Left ventricle myocardium inferior (tissue), 1 donor: ENCODE measurements around the gene TANGO2. TPM values are rescaled to one million over a fixed set of nuclear protein-coding genes. Genes with fewer than 3 reads are reported as not detected.

Experiments used
- DNase-seq: peaks from one replicate; pipeline ENCODE4 v3.0.0-alpha.2; 2020
- H3K27ac ChIP-seq: fragments of 200-600 bp; replicated peaks from 2 replicates; pipeline ENCODE4 v1.8.0; 2021
- H3K27me3 ChIP-seq: fragments of 200-600 bp; 2 replicates; pipeline ENCODE4 v1.8.0; 2021; ENCODE audit warnings: low read depth
- H3K36me3 ChIP-seq: fragments of 200-600 bp; 2 replicates; pipeline ENCODE4 v1.8.0; 2021
- H3K4me1 ChIP-seq: fragments of 200-600 bp; 2 replicates; pipeline ENCODE4 v1.8.0; 2021
- H3K4me3 ChIP-seq: fragments of 200-600 bp; 2 replicates; pipeline ENCODE4 v1.8.0; 2021; ENCODE audit warnings: mild to moderate bottlenecking, moderate library complexity
- H3K9me3 ChIP-seq: fragments of 200-600 bp; replicated peaks from 2 replicates; pipeline ENCODE4 v1.8.0; 2021
- intact Hi-C: fragments of 100-400 bp; cut with micrococcal nuclease; formaldehyde crosslinking; loops from one replicate; pipeline ENCODE4 v1.11.0; 2022
- total RNA-seq: library from RNA; stranded (reverse); fragmentation: NEBNext Ultra II Directional; extraction: Animal tissue kit (Norgen Biotek cat#: 25700); gene quantifications from one replicate; pipeline ENCODE4 v1.2.1, GENCODE V29; 2021
- TF ChIP-seq, protein P1 (sequence below): fragments of 200-600 bp; IDR thresholded peaks from 2 replicates; pipeline ENCODE4 v1.8.0; 2021; ENCODE audit warnings: antibody characterized with exemption, mild to moderate bottlenecking, borderline replicate concordance
- donor health status: DM: no; HTN: yes; CAD: no; lungs with severe emphysema.

The TANGO2 gene
- total RNA-seq, 1 donor from 2014 or later = 71.7 TPM

DNA sequence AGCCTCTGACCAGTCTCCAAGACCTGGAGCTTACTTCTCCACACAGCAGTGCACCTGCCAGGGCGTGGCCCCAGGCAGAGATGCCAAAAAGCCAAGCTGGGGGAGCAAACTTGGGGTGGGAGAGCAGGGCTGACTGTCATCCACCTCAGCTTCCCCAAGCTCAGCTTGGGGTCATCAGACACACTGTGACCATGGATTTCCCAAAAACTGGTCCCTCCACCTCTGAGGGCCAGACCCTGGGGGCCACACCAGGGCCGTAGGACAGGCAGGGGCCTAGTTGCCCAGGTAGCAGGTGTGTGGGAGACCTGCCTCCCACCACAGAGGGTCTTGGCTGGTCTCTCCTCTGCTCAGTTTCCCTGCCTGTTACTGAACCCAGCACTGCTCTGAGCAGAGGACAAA, 34.9 kb upstream of the TANGO2 start:
- peaks cover 73% of the 10 kb centered on the region for H3K4me1 ChIP-seq
- no peaks in the 10 kb centered on the region for H3K27me3 ChIP-seq
- H3K4me3 ChIP-seq = peak overlapping the region; percentile 94
- peaks cover 10% of the 10 kb centered on the region for H3K36me3 ChIP-seq
- no peaks in the 10 kb centered on the region for H3K9me3 ChIP-seq
- H3K27ac ChIP-seq = peak overlapping the region; percentile 94
- TF ChIP-seq, protein P1, sequence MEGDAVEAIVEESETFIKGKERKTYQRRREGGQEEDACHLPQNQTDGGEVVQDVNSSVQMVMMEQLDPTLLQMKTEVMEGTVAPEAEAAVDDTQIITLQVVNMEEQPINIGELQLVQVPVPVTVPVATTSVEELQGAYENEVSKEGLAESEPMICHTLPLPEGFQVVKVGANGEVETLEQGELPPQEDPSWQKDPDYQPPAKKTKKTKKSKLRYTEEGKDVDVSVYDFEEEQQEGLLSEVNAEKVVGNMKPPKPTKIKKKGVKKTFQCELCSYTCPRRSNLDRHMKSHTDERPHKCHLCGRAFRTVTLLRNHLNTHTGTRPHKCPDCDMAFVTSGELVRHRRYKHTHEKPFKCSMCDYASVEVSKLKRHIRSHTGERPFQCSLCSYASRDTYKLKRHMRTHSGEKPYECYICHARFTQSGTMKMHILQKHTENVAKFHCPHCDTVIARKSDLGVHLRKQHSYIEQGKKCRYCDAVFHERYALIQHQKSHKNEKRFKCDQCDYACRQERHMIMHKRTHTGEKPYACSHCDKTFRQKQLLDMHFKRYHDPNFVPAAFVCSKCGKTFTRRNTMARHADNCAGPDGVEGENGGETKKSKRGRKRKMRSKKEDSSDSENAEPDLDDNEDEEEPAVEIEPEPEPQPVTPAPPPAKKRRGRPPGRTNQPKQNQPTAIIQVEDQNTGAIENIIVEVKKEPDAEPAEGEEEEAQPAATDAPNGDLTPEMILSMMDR = no peak
- no peak for DNase-seq
- intact Hi-C loops = no loop called here

DNA sequence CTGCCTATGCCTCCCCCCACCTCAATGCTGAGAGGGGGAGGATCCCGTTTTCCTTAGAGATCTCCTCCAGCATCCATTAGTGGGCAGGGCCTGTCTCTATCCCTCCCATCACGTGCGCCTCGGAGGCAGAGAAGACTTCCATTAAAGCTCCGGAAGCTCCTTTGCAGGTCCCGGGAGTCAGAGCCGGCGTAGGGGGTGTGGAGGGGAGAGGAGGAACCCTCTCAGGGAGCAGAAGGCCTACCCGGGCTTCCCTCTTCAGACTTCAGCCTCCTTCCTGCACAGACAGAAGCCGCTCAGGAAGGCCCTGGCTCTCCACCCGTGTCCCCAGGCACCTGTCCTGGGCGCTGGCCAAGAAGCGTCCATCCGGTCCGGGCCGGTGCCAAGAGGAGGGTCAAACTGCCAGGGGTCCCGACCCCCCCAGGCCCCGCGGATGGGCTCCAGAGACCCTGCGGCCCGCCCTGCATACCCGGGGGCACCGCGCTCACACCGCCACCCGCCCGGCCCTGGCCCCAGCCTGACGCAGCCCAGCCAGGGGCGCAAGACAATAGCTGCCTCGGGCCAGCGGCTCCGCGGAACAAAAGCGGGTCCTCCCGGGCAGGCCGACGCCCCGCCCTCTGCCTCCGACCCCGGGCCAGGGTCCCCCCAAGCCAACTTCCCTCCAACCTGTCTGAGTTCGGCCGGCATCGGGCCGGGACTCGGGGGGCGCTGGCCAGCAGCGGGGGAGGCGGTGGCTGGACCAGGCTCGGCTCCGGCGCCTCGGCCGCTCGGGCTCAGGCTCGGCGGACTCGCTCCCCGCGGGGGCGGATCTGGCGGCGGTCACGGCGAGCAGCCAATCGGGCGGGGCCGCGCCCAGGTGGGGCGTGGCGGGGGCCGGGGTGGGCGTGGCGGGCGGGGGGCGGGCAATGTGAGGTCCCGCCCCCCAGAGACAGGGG, 34.2 kb upstream of the TANGO2 start:
- H3K9me3 ChIP-seq = no peaks in the 10 kb centered on the region
- TF ChIP-seq, protein P1 = no peak
- H3K4me3 ChIP-seq = peak overlapping the region; percentile 94
- peak overlapping the region; percentile 94 for H3K27ac ChIP-seq
- H3K27me3 ChIP-seq = no peaks in the 10 kb centered on the region
- intact Hi-C loops = no loop called here
- peak; percentile 80 for DNase-seq
- H3K4me1 ChIP-seq = peaks cover 79% of the 10 kb centered on the region
- peaks cover 3% of the 10 kb centered on the region for H3K36me3 ChIP-seq

DNA sequence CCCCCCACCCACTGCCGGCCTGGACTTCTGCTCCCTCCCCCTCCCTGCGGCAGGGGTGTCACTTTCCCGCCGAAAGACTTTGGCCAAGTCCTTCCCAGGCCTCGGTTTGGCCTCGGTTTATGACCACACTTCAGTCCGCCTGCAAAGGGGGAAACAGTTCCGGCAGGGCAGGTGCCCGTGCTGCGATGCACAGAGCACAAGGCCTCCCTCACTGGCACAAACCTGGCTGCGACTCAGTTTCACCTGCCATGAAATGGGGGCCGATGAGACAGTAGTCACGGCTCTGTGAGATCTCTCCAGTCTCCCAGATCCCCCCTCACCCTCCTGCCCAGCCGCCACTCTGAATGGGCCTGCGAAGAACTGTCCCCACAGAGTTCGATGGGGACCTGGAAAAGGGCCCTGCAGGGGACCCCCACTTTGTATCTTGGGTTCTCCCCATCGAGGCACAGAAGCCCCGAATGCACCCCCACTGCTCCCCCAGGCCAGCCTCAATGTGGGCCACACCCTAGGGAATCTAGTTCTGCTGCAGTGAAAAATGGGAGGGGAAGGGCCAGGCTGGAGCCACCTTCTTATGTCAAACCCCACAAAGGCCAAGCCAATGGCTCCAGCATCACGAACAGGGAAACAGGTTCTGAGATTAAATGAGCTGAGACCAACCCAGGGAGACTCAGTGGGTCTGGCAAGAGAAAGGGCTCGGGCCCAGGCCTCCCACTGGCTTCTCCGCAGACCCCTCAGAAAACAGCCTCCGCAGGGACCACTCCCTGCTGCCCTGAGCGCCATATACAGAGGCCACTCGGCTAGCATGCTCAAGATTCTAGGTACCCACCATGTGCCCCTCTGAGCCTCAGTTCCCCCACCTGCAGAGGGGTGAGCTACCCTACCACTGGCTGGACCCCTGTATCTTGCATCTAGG, 33.3 kb upstream of the TANGO2 start:
- H3K36me3 ChIP-seq = no peaks in the 10 kb centered on the region
- H3K27me3 ChIP-seq = no peaks in the 10 kb centered on the region
- intact Hi-C loops = no loop called here
- H3K9me3 ChIP-seq = no peaks in the 10 kb centered on the region
- H3K4me3 ChIP-seq = peak overlapping the region; percentile 94
- H3K27ac ChIP-seq = peak overlapping the region; percentile 94
- no peak for DNase-seq
- peaks cover 87% of the 10 kb centered on the region for H3K4me1 ChIP-seq
- TF ChIP-seq, protein P1 = no peak

DNA sequence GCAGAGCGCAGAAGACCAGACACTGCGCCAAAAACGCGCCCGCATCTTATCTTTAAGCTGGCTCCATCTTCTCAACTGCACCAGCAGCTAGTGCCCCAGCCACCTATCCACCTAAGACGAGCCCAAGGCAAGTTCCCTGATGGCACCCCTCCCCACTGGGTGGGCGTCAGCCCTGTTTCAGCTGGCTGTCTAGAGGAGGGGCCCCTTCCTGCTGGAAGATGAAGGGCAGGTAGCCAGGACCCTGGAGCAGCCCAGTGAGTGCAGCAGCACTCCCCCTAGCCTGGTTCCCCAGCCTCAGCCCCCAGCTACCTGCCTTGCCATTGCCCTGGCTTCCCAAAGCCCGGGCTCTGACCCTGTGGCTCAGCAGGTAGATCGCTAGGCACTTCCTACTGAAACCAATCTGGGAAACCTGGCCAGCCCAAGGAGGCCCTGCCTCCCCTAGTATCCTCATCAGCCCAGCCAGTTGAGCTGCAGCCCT, 32.5 kb upstream of the TANGO2 start:
- intact Hi-C loops = no loop called here
- peaks cover 87% of the 10 kb centered on the region for H3K4me1 ChIP-seq
- peak overlapping the region; percentile 94 for H3K27ac ChIP-seq
- TF ChIP-seq, protein P1 = no peak
- DNase-seq = no peak
- no peaks in the 10 kb centered on the region for H3K36me3 ChIP-seq
- no peak overlapping the region for H3K4me3 ChIP-seq
- no peaks in the 10 kb centered on the region for H3K9me3 ChIP-seq
- no peaks in the 10 kb centered on the region for H3K27me3 ChIP-seq

DNA sequence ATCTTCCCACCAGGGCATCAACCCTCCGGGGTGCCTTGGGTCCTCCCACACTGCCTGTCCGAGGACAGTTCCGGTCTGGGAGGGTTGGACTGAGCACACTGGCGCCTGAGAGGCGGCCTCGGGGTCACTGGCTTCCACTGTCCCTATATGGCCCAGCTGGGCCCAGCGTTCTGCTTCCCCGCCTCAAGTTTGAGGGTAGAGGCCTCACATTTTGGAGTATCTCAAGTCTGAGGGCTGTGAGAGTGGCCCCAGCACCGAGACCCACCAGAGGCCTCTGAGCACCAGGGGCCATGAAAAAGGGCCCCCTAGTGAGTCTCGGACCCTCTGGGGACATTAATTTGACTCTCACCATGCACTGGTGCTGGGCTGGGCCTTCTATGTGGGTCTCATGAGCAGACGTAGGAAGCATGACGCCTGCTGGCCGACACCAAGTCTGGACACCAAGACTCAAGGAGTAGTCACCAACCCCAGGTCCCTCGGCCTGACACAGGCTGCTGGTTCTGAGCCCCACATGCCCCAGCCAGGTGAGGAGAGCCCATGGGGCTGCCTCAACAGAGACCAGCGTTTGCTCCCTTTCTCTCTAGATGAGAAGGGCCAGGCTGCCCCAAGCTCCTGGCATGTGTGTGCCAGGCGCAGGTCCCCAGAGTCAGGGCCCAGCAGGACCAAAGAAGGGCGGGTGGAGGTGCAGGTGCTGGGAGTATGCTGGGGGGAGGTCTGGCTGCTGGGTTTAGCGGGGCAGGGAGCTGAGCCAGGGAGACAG, 31.8 kb upstream of the TANGO2 start:
- H3K9me3 ChIP-seq = no peaks in the 10 kb centered on the region
- no peaks in the 10 kb centered on the region for H3K36me3 ChIP-seq
- H3K27ac ChIP-seq = peak overlapping the region; percentile 94
- TF ChIP-seq, protein P1 = no peak
- intact Hi-C loops = no loop called here
- H3K27me3 ChIP-seq = no peaks in the 10 kb centered on the region
- DNase-seq = no peak
- no peak overlapping the region for H3K4me3 ChIP-seq
- H3K4me1 ChIP-seq = peaks cover 80% of the 10 kb centered on the region
